HL-60 (cell line): ENCODE data around the gene ENOX2.
"Not testable (repeated sequence)": the region's sequence is repeated elsewhere in the genome, so short reads cannot be mapped to it uniquely, and the experiment has no call there.

Experiments
- DNase-seq, 2 experiments: peaks; one replicate each; pipeline ENCODE4 v3.0.0-alpha.2; 2010 to 2020; ENCODE audit warnings: low read depth in 1 of 2, low spot score in 1 of 2
- H3K27ac ChIP-seq: fragments of 250-450 bp; sonication (Bioruptor Pico); replicated peaks from 2 replicates; pipeline ENCODE4 v1.5.1; 2020; ENCODE audit warnings: mild to moderate bottlenecking, moderate library complexity
- H3K27me3 ChIP-seq: fragments of 250-450 bp; sonication (Bioruptor Pico); 2 replicates; pipeline ENCODE4 v1.5.1; 2021; ENCODE audit warnings: mild to moderate bottlenecking, moderate library complexity; ENCODE audit not compliant: insufficient read depth, poor library complexity, severe bottlenecking
- H3K4me3 ChIP-seq: replicated peaks from 2 replicates; pipeline ENCODE4 v1.5.1; 2011; ENCODE audit warnings: mild to moderate bottlenecking, control low read depth, low read length; ENCODE audit not compliant: insufficient read depth
- GABPA ChIP-seq: IDR thresholded peaks from 2 replicates; pipeline ENCODE4 v1.6.1; 2012; ENCODE audit warnings: low read depth
- POLR2AphosphoS5 ChIP-seq: IDR thresholded peaks from 2 replicates; pipeline ENCODE4 v1.6.1; 2012; ENCODE audit warnings: low read depth
- SPI1 ChIP-seq: IDR thresholded peaks from 2 replicates; pipeline ENCODE4 v1.6.1; 2012; ENCODE audit warnings: low read depth, mild to moderate bottlenecking, borderline replicate concordance
- TF ChIP-seq, protein P1 (sequence below): IDR thresholded peaks from 2 replicates; pipeline ENCODE4 v1.6.1; 2012; ENCODE audit warnings: low read depth; ENCODE audit not compliant: insufficient replicate concordance
- TF ChIP-seq, protein P2 (sequence below): IDR thresholded peaks from one replicate; pipeline ENCODE4 v1.5.1; 2011; ENCODE audit warnings: low read length, control low read depth, inconsistent platforms; ENCODE audit not compliant: insufficient read depth

ENOX2 gene

DNA sequence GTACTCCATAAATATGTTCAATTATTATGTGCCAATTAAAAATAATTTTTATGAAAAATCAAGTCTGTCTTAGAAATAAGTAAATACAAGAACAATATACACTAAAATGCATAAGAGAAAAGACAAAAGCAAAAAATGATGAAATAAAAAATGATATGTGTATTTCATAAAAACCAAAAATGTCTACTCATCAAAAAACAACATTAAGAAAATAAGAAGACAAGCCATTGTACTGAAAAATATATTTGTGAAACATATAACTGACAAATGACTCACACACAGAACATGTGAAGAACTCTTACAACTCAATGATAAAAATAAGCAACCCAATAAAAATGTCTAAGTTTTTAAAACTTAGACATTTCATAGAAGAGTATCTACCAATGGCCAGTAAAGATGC, 34.1 kb upstream of the ENOX2 start:
- Histone ChIP-seq H3K27ac (no peak overlapping the region), H3K4me3 (no peak overlapping the region), H3K27me3 (no peaks in the 10 kb centered on the region)
- no peak for DNase-seq
- TF ChIP-seq, protein P1, sequence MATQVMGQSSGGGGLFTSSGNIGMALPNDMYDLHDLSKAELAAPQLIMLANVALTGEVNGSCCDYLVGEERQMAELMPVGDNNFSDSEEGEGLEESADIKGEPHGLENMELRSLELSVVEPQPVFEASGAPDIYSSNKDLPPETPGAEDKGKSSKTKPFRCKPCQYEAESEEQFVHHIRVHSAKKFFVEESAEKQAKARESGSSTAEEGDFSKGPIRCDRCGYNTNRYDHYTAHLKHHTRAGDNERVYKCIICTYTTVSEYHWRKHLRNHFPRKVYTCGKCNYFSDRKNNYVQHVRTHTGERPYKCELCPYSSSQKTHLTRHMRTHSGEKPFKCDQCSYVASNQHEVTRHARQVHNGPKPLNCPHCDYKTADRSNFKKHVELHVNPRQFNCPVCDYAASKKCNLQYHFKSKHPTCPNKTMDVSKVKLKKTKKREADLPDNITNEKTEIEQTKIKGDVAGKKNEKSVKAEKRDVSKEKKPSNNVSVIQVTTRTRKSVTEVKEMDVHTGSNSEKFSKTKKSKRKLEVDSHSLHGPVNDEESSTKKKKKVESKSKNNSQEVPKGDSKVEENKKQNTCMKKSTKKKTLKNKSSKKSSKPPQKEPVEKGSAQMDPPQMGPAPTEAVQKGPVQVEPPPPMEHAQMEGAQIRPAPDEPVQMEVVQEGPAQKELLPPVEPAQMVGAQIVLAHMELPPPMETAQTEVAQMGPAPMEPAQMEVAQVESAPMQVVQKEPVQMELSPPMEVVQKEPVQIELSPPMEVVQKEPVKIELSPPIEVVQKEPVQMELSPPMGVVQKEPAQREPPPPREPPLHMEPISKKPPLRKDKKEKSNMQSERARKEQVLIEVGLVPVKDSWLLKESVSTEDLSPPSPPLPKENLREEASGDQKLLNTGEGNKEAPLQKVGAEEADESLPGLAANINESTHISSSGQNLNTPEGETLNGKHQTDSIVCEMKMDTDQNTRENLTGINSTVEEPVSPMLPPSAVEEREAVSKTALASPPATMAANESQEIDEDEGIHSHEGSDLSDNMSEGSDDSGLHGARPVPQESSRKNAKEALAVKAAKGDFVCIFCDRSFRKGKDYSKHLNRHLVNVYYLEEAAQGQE: no peak
- TF ChIP-seq POLR2AphosphoS5 (no peak), SPI1 (no peak), GABPA (no peak)
- TF ChIP-seq, protein P2, sequence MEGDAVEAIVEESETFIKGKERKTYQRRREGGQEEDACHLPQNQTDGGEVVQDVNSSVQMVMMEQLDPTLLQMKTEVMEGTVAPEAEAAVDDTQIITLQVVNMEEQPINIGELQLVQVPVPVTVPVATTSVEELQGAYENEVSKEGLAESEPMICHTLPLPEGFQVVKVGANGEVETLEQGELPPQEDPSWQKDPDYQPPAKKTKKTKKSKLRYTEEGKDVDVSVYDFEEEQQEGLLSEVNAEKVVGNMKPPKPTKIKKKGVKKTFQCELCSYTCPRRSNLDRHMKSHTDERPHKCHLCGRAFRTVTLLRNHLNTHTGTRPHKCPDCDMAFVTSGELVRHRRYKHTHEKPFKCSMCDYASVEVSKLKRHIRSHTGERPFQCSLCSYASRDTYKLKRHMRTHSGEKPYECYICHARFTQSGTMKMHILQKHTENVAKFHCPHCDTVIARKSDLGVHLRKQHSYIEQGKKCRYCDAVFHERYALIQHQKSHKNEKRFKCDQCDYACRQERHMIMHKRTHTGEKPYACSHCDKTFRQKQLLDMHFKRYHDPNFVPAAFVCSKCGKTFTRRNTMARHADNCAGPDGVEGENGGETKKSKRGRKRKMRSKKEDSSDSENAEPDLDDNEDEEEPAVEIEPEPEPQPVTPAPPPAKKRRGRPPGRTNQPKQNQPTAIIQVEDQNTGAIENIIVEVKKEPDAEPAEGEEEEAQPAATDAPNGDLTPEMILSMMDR: no peak

DNA sequence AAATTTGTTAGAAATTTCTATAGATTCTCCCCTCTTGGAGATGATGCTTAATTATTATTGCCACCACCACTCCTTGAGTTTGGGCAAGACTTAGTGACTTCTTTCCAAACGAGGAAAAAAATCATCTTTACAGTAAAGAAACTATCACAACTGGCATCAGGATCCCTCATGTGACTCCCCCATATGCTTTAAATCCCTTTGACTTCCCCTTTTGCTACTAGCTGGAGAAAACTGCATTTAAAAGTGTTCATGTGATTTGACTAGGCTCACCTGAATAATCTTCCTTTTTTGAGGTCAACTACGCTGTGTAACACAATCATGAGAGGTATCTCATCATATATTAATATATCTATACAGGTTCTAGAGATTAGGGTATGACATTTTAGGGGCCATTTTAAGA, 30.3 kb upstream of the ENOX2 start:
- no peak for DNase-seq
- no peak for TF ChIP-seq GABPA
- peak; percentile 80; the same call in 1 of the 2 replicates for TF ChIP-seq SPI1
- TF ChIP-seq, protein P1: no peak
- TF ChIP-seq, protein P2: no peak
- no peak overlapping the region for H3K27ac ChIP-seq
- H3K4me3 ChIP-seq: no peak overlapping the region
- no peaks in the 10 kb centered on the region for H3K27me3 ChIP-seq

DNA sequence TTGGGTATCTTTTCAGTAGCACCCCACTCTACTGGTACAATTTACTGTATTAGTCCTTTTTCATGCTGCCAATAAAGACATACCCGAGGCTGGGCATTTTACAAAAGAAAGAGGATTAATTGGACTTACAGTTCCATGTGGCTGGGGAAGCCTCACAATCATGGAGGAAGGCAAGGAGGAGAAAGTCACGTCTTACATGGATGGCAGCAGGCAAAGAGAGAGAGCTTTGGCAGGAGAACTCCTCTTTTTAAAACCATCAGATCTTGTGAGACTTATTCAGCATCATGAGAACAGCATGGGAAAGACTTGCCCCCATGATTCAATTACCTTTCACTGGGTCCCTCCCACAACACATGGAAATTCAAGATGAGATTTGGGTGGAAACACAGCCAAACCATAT, 17.4 kb upstream of the ENOX2 start:
- H3K4me3 ChIP-seq, H3K27me3 ChIP-seq, DNase-seq: not testable (repeated sequence)

DNA sequence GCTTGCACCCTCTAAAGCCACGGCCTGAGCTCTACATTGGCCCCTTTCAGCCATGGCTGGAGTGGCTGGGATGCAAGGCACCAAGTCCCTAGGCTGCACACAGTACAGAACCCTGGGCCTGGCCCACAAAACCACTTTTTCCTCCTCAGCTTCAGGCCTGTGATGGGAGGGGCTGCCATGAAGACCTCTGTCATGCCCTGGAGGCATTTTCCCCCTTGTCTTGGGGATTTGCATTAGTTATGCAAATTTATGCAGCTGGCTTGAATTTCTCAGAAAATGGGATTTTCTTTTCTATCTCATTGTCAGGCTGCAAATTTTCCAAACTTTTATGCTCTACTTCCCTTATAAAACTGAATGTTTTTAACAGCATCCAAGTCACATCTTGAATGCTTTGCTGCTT, 16.7 kb upstream of the ENOX2 start:
- not testable (repeated sequence) for H3K4me3 ChIP-seq, H3K27ac ChIP-seq, H3K27me3 ChIP-seq, DNase-seq

More for the DNA sequence above, 17.4 kb upstream of the ENOX2 start:
- not testable (repeated sequence) for H3K27ac ChIP-seq

DNA sequence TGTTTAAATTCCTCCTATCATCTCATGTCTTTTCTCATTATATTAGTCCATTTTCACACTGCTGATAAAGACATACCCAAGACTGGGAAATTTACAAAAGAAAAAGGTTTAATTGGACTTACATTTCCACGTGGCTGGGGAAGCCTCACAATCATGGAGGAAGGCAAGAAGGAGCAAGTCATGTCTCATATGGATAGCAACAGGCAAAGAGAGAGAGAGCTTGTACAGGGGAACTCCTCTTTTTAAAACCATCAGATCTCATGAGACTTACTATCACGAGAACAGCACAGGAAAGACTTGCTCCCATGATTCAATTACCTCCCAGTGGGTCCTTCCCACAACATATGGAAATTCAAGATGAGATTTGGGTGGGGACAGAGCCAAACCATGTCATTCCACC, 15.5 kb upstream of the ENOX2 start:
- H3K27me3 ChIP-seq, H3K4me3 ChIP-seq, H3K27ac ChIP-seq, DNase-seq: not testable (repeated sequence)
